Kidney (tissue), 14 donors: Measurements from ENCODE around the gene UTP3. TPM values are rescaled to one million over a fixed set of nuclear protein-coding genes. Genes with fewer than 3 reads are reported as not detected.
A peak's percentile ranks its signal among the peaks of the same experiment; 100 is the strongest.
"Not testable (repeated sequence)": the region's sequence is repeated elsewhere in the genome, so short reads cannot be mapped to it uniquely, and the experiment has no call there.

Source experiments
- DNase-seq, 5 donors: peaks; one replicate each; pipeline ENCODE4 v3.0.0-alpha.2; 2013 to 2020
- FAIRE-seq: peaks from 2 replicates; lab custom pipeline; 2012; peaks lifted over from hg19 to GRCh38; lab: Jason Lieb, UNC
- H3K27ac ChIP-seq, 2 donors: one replicate each; pipeline ENCODE4 v1.7.0; 2013; ENCODE audit warnings: low read depth in 2 of 2, low read length in 2 of 2, inconsistent platforms in 1 of 2
- H3K27me3 ChIP-seq: one replicate; pipeline ENCODE4 v1.7.1; 2013; ENCODE audit warnings: low read length, inconsistent platforms; ENCODE audit not compliant: control insufficient read depth, insufficient read depth
- H3K36me3 ChIP-seq, 3 donors: one replicate each; pipeline versions ENCODE4 v1.7.0 to v1.7.1; 2013; ENCODE audit warnings: low read length in 3 of 3, control low read depth in 1 of 3, inconsistent platforms in 1 of 3; ENCODE audit not compliant: insufficient read depth in 3 of 3, control insufficient read depth in 2 of 3
- H3K4me1 ChIP-seq, 3 donors: one replicate each; pipeline versions ENCODE4 v1.7.0 to v1.7.1; 2013; ENCODE audit warnings: low read length in 3 of 3, inconsistent platforms in 1 of 3, low read depth in 1 of 3; ENCODE audit not compliant: control insufficient read depth in 2 of 3, insufficient read depth in 2 of 3
- H3K4me3 ChIP-seq, 3 donors: one replicate each; pipeline versions ENCODE4 v1.7.0 to v1.8.1; 2013; ENCODE audit warnings: low read length in 3 of 3, control low read depth in 1 of 3, inconsistent platforms in 1 of 3
- H3K9ac ChIP-seq, 3 donors: one replicate each; pipeline versions ENCODE4 v1.7.0 to v1.7.1; 2013; ENCODE audit warnings: low read length in 3 of 3, control low read depth in 1 of 3, inconsistent platforms in 1 of 3
- H3K9me3 ChIP-seq, 3 donors: one replicate each; pipeline versions ENCODE4 v1.7.0 to v1.7.1; 2013; ENCODE audit warnings: low read length in 3 of 3, control low read depth in 1 of 3, inconsistent platforms in 1 of 3; ENCODE audit not compliant: control insufficient read depth in 2 of 3, insufficient read depth in 1 of 3
- intact Hi-C: fragments of 100-400 bp; cut with DNase I; formaldehyde crosslinking; loops from one replicate; pipeline ENCODE4 v1.11.1; 2022
- polyA plus RNA-seq: library from polyadenylated mRNA; stranded (reverse); fragments of 350-450 nt; fragmentation: Illumina TruSeq; extraction: RNeasy Lipid Tissue Mini Kit (QIAGEN cat#74804); gene quantifications from one replicate; pipeline ENCODE4 v1.2.3, GENCODE V29; 2014; ENCODE audit warnings: low read depth, low replicate concordance; ENCODE audit not compliant: insufficient read depth
- total RNA-seq: library from RNA; stranded (reverse); fragmentation: NEBNext Ultra II Directional; extraction: Animal tissue kit (Norgen Biotek cat#: 25700); gene quantifications from one replicate; pipeline ENCODE4 v1.2.1, GENCODE V29; 2021
- TF ChIP-seq, protein P1 (sequence below): IDR thresholded peaks from 3 replicates; pipeline ENCODE4 v1.5.1; 2012; ENCODE audit warnings: mild to moderate bottlenecking, moderate library complexity, borderline replicate concordance; ENCODE audit not compliant: insufficient read depth; ENCODE audit errors: extremely low read depth
- donor health status: control.
- donor health status: control.
- donor health status: control.
- donor health status: control.
- donor health status: control.
- donor health status: DM: yes; HTN: yes; CAD: no.
- donor health status: Normal renal cell carcinoma (clear cell type).

UTP3 gene
- total and polyA plus RNA-seq, 2 donors from 2014 or later, result 25.8 to 28.6 TPM

DNA sequence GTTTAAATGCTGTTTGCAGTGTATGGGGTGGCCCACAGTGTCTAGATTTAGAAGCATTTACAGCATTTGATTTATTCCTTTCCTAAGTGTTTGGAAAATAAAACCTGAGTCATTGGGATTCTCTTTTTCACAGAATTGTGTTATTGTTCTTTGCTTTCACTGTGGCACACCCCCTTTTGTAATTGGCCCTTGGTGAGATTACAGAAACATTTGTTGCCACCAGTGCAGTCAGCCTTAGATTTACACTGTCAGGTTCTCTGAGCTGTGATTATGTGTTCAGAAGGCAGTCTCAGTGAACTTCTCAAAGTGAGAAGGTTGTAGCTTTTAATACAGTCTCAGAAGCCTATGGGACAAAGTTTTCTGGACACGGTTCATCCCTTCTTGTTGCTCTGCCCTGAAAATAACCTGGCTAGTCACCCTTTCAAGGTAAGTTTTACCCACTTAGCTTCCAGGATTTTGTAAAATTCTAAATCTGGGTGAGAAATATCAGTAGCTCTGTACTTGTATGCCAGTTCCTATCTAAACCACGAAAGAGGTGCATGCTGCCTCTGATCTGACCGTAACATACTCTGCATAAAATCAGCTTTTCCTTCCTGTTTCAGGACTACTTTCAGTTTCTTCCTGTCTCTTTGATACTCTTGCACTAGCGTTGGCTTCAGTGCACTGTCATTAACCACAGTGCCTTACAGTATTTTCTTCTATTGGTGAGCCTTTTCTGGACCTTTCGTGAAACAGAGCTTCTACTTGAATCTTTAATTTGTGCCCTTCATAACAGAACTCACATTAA is 46.0 kb downstream of the UTP3 start:
- TF ChIP-seq, protein P1, sequence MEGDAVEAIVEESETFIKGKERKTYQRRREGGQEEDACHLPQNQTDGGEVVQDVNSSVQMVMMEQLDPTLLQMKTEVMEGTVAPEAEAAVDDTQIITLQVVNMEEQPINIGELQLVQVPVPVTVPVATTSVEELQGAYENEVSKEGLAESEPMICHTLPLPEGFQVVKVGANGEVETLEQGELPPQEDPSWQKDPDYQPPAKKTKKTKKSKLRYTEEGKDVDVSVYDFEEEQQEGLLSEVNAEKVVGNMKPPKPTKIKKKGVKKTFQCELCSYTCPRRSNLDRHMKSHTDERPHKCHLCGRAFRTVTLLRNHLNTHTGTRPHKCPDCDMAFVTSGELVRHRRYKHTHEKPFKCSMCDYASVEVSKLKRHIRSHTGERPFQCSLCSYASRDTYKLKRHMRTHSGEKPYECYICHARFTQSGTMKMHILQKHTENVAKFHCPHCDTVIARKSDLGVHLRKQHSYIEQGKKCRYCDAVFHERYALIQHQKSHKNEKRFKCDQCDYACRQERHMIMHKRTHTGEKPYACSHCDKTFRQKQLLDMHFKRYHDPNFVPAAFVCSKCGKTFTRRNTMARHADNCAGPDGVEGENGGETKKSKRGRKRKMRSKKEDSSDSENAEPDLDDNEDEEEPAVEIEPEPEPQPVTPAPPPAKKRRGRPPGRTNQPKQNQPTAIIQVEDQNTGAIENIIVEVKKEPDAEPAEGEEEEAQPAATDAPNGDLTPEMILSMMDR, result peak; percentile 8
- FAIRE-seq, result no peak
- peak in 2 of 5 donors; percentile 59 to 65 for DNase-seq
- intact Hi-C loops, result no loop called here
- Histone ChIP-seq H3K27me3 (no peaks in the 10 kb centered on the region), H3K36me3 (no peaks in the 10 kb centered on the region), H3K9me3 (no peaks in the 10 kb centered on the region), H3K27ac (peak overlapping the region; percentile 38 to 77), H3K4me3 (peak overlapping the region; percentile 50 to 81 (median 73)), H3K4me1 (peaks cover 2 to 7% (median 4%) of the 10 kb centered on the region in 3 donors), H3K9ac (peak overlapping the region in 2 of 3 donors; percentile 27 to 68)

DNA sequence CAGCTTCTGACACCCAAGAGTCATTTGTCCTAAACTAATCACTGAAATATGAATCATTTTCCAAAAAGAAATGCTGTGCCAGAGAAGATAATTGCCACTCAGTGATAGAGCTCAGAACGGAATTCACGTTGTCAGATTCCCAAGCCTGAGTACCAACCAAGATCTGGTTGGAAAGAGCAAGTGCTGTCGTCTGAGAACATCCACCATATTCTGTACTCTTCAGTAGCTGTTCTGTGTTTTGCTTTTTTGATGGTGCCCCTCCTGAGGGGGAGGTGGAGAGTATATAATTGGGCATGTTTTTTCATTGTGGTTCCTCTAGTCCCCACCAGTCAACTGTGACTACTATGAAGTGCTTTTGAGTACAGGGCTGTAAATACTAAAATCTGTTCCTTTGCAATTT is 46.6 kb downstream of the UTP3 start:
- Histone ChIP-seq H3K4me3 (peak overlapping the region; percentile 50 to 81 (median 73)), H3K4me1 (peaks cover 4 to 7% (median 4%) of the 10 kb centered on the region in 3 donors), H3K9ac (peak overlapping the region in 2 of 3 donors; percentile 27 to 68), H3K27ac (peak overlapping the region; percentile 38 to 77), H3K27me3 (no peaks in the 10 kb centered on the region), H3K36me3 (no peaks in the 10 kb centered on the region), H3K9me3 (no peaks in the 10 kb centered on the region)
- intact Hi-C loops, result no loop called here
- FAIRE-seq (no peak), DNase-seq (no peak)
- TF ChIP-seq, protein P1, result no peak

DNA sequence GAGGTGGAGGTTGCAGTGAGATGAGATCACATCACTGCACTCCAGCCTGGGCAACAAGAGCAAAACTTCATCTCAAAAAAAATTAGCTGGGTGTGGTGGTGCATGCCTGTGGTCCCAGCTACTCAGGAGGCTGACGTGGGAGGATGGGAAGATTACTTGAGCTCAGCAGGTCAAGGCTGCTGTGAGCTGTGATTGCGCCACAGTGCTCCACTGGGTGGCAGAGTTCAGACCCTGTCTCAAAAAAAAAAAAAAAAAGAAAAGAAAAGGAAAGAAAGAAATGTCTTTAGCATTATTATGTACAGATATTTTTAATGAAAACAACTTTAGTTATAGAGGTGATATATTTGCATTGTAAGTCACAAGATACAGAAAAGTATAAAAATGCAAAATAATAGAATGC is 47.6 kb downstream of the UTP3 start:
- FAIRE-seq, H3K27me3 ChIP-seq, H3K4me3 ChIP-seq, H3K27ac ChIP-seq, DNase-seq, H3K9ac ChIP-seq, H3K9me3 ChIP-seq, H3K4me1 ChIP-seq, H3K36me3 ChIP-seq, intact Hi-C loops: not testable (repeated sequence)
- TF ChIP-seq, protein P1, result peak; percentile 17
